Caco-2 (cell line): Measurements from ENCODE around the gene DHH. TPM values are rescaled to one million over a fixed set of nuclear protein-coding genes. Genes with fewer than 3 reads are reported as not detected.

Experiments used
- BruUV-seq: library from RNA; stranded (reverse); fragments of 400-500 nt; replicated peaks from 2 replicates; lab custom pipeline; 2021; lab: Mats Ljungman, UMichigan
- CTCF ChIA-PET: fragments of 300-600 bp; sonication (Branson Sonifier 250); formaldehyde crosslinking; loops from one replicate; lab custom pipeline; 2022; ENCODE audit warnings: antibody characterized with exemption; lab: Charles Lee
- POLR2A ChIA-PET: fragments of 300-600 bp; sonication (Branson Sonifier 250); formaldehyde crosslinking; loops from one replicate; lab custom pipeline; 2022; ENCODE audit warnings: antibody characterized with exemption; lab: Charles Lee
- DNase-seq, 2 experiments: peaks; one replicate each; pipeline versions ENCODE4 v3.0.0 to v3.0.0-alpha.2; 2020 to 2022
- H3K27me3 ChIP-seq: replicated peaks from 2 replicates; pipeline ENCODE4 v1.6.0; 2011; ENCODE audit warnings: low read length; ENCODE audit not compliant: control insufficient read depth, insufficient read depth
- H3K36me3 ChIP-seq: 2 replicates; pipeline ENCODE4 v1.5.1; 2011; ENCODE audit warnings: low read length; ENCODE audit not compliant: control insufficient read depth, insufficient read depth
- H3K4me1 ChIP-seq: fragments of 250-450 bp; sonication (Bioruptor Pico); 2 replicates; pipeline ENCODE4 v1.5.1; 2020; ENCODE audit warnings: mild to moderate bottlenecking
- H3K4me3 ChIP-seq: 2 replicates; pipeline ENCODE4 v1.5.1; 2011; ENCODE audit warnings: low read depth, mild to moderate bottlenecking, control low read depth, low read length
- H3K9me3 ChIP-seq: fragments of 250-450 bp; sonication (Bioruptor Pico); 2 replicates; pipeline ENCODE4 v1.5.1; 2020; ENCODE audit warnings: mild to moderate bottlenecking, moderate library complexity
- H3K27ac Mint-ChIP-seq: one replicate; pipeline ENCODE4 v1.8.0; 2022; ENCODE audit warnings: mixed read lengths; ENCODE audit not compliant: unreplicated experiment
- H3K27me3 Mint-ChIP-seq: one replicate; pipeline ENCODE4 v1.8.0; 2022; ENCODE audit warnings: mixed read lengths; ENCODE audit not compliant: insufficient read depth, unreplicated experiment
- H3K36me3 Mint-ChIP-seq: one replicate; pipeline ENCODE4 v1.8.0; 2022; ENCODE audit warnings: mild to moderate bottlenecking, mixed read lengths; ENCODE audit not compliant: insufficient read depth, unreplicated experiment
- H3K4me1 Mint-ChIP-seq: one replicate; pipeline ENCODE4 v1.8.0; 2022; ENCODE audit warnings: low read depth, mixed read lengths; ENCODE audit not compliant: unreplicated experiment
- H3K4me3 Mint-ChIP-seq: one replicate; pipeline ENCODE4 v1.8.0; 2022; ENCODE audit warnings: mild to moderate bottlenecking, moderate library complexity, mixed read lengths; ENCODE audit not compliant: unreplicated experiment
- H3K9me3 Mint-ChIP-seq: one replicate; pipeline ENCODE4 v1.8.0; 2022; ENCODE audit warnings: mixed read lengths; ENCODE audit not compliant: unreplicated experiment
- CTCF ChIP-seq, 2 experiments: fragments of 200-600 bp in 1 of 2; IDR thresholded peaks; 1 replicate in 1 of 2; 2 replicates in 1 of 2; pipeline versions ENCODE4 v1.5.1 to v1.8.0; 2011 to 2022; ENCODE audit warnings: antibody characterized with exemption in 1 of 2, control low read depth in 1 of 2, inconsistent platforms in 1 of 2, low read depth in 1 of 2, low read length in 1 of 2, mild to moderate bottlenecking in 1 of 2, moderate library complexity in 1 of 2; ENCODE audit not compliant: insufficient read depth in 1 of 2, severe bottlenecking in 1 of 2, unreplicated experiment in 1 of 2
- intact Hi-C: fragments of 100-400 bp; cut with micrococcal nuclease; formaldehyde crosslinking; loops from one replicate; pipeline ENCODE4 v1.10.0; 2022; ENCODE audit not compliant: unreplicated experiment
- total RNA-seq: library from RNA; stranded (reverse); gene quantifications from 2 replicates; pipeline ENCODE4 v1.2.3, GENCODE V29; 2022

DHH gene
- total RNA-seq, 1 experiment from 2014 or later, result 0.16 TPM

- H3K4me1 ChIP-seq, result no peaks in the 10 kb centered on the region
- POLR2A ChIA-PET, result no interaction called here
- CTCF ChIA-PET, result interaction anchor here (1.3 to 1.6 kb wide), 3 partner anchors 13 to 62 kb away, joined by 3 to 6 read pairs (median 3); partner anchors contain the start of gene PRKAG1
- TF ChIP-seq CTCF (IDR thresholded peaks at IDR 0.05; ENCODE audit: insufficient read depth in 1 of 2, low read depth in 1 of 2, low read length in 1 of 2, severe bottlenecking in 1 of 2, unreplicated experiment in 1 of 2), result no peak
- Mint-ChIP-seq H3K4me1 (no peaks in the 10 kb centered on the region), H3K4me3 (no peak overlapping the region), H3K9me3 (no peaks in the 10 kb centered on the region), H3K36me3 (peaks cover 100% of the 10 kb centered on the region), H3K27ac (no peak overlapping the region), H3K27me3 (no peaks in the 10 kb centered on the region)
- BruUV-seq, result no TSS peak
- no peaks in the 10 kb centered on the region for H3K27me3 ChIP-seq
- no peaks in the 10 kb centered on the region for H3K9me3 ChIP-seq
- no peak overlapping the region for H3K4me3 ChIP-seq
- DNase-seq, result no peak
- intact Hi-C loops, result no loop called here
- peaks cover 19% of the 10 kb centered on the region for H3K36me3 ChIP-seq
These were observed 49.9 kb downstream of the DHH start for GRCh38 chr12:49044660-49045059.

GRCh38 chr12:49043856-49044258 lies 50.7 kb downstream of the DHH start:
- H3K27me3 Mint-ChIP-seq, result no peaks in the 10 kb centered on the region
- H3K9me3 ChIP-seq, result no peaks in the 10 kb centered on the region
- POLR2A ChIA-PET, result interaction anchor here (0.5 kb wide), 1 partner anchor 69 kb away, joined by 3 read pairs; no protein-coding TSS in a partner anchor
- peaks cover 17% of the 10 kb centered on the region for H3K36me3 ChIP-seq
- TF ChIP-seq CTCF (IDR thresholded peaks at IDR 0.05; ENCODE audit: insufficient read depth in 1 of 2, low read depth in 1 of 2, low read length in 1 of 2, severe bottlenecking in 1 of 2, unreplicated experiment in 1 of 2), result peak; percentile 61 to 82
- H3K27ac Mint-ChIP-seq, result no peak overlapping the region
- no peaks in the 10 kb centered on the region for H3K27me3 ChIP-seq
- H3K4me1 ChIP-seq, result no peaks in the 10 kb centered on the region
- intact Hi-C loops, result no loop called here
- peak; percentile 75 to 80 for DNase-seq
- H3K9me3 Mint-ChIP-seq, result no peaks in the 10 kb centered on the region
- CTCF ChIA-PET, result interaction anchor here (0.6 to 1.6 kb wide), 8 partner anchors 15 to 87 kb away, joined by 3 to 6 read pairs (median 3); partner anchors contain the start of genes ARF3, LMBR1L, PRKAG1 and RHEBL1
- peaks cover 99% of the 10 kb centered on the region for H3K36me3 Mint-ChIP-seq
- H3K4me3 ChIP-seq, result no peak overlapping the region
- H3K4me1 Mint-ChIP-seq, result no peaks in the 10 kb centered on the region
- BruUV-seq, result TSS peak; percentile 11
- no peak overlapping the region for H3K4me3 Mint-ChIP-seq

GRCh38 chr12:49043241-49043640 lies 51.4 kb downstream of the DHH start:
- Mint-ChIP-seq H3K27me3 (no peaks in the 10 kb centered on the region), H3K27ac (no peak overlapping the region), H3K4me1 (no peaks in the 10 kb centered on the region), H3K9me3 (no peaks in the 10 kb centered on the region), H3K36me3 (peaks cover 97% of the 10 kb centered on the region), H3K4me3 (no peak overlapping the region)
- Histone ChIP-seq H3K27me3 (no peaks in the 10 kb centered on the region), H3K4me1 (no peaks in the 10 kb centered on the region), H3K36me3 (peaks cover 16% of the 10 kb centered on the region), H3K9me3 (no peaks in the 10 kb centered on the region), H3K4me3 (no peak overlapping the region)
- ChIA-PET CTCF (interaction anchor here (0.6 to 1.6 kb wide), 8 partner anchors 16 to 86 kb away, joined by 3 to 6 read pairs (median 3); partner anchors contain the start of genes ARF3, LMBR1L, PRKAG1 and RHEBL1), POLR2A (no interaction called here)
- intact Hi-C loops, result no loop called here
- DNase-seq, result no peak
- no TSS peak for BruUV-seq
- no peak for TF ChIP-seq CTCF (IDR thresholded peaks at IDR 0.05; ENCODE audit: insufficient read depth in 1 of 2, low read depth in 1 of 2, low read length in 1 of 2, severe bottlenecking in 1 of 2, unreplicated experiment in 1 of 2)
